Caco-2 (cell line): ENCODE measurements around the gene RAD23A. TPM values are rescaled to one million over a fixed set of nuclear protein-coding genes. Genes with fewer than 3 reads are reported as not detected.

Experiments
- BruUV-seq: library from RNA; stranded (reverse); fragments of 400-500 nt; replicated peaks from 2 replicates; lab custom pipeline; 2021; lab: Mats Ljungman, UMichigan
- CTCF ChIA-PET: fragments of 300-600 bp; sonication (Branson Sonifier 250); formaldehyde crosslinking; loops from one replicate; lab custom pipeline; 2022; ENCODE audit warnings: antibody characterized with exemption; lab: Charles Lee
- POLR2A ChIA-PET: fragments of 300-600 bp; sonication (Branson Sonifier 250); formaldehyde crosslinking; loops from one replicate; lab custom pipeline; 2022; ENCODE audit warnings: antibody characterized with exemption; lab: Charles Lee
- DNase-seq, 2 experiments: peaks; one replicate each; pipeline versions ENCODE4 v3.0.0 to v3.0.0-alpha.2; 2020 to 2022
- H3K27me3 ChIP-seq: replicated peaks from 2 replicates; pipeline ENCODE4 v1.6.0; 2011; ENCODE audit warnings: low read length; ENCODE audit not compliant: control insufficient read depth, insufficient read depth
- H3K36me3 ChIP-seq: 2 replicates; pipeline ENCODE4 v1.5.1; 2011; ENCODE audit warnings: low read length; ENCODE audit not compliant: control insufficient read depth, insufficient read depth
- H3K4me1 ChIP-seq: fragments of 250-450 bp; sonication (Bioruptor Pico); 2 replicates; pipeline ENCODE4 v1.5.1; 2020; ENCODE audit warnings: mild to moderate bottlenecking
- H3K4me3 ChIP-seq: 2 replicates; pipeline ENCODE4 v1.5.1; 2011; ENCODE audit warnings: low read depth, mild to moderate bottlenecking, control low read depth, low read length
- H3K9me3 ChIP-seq: fragments of 250-450 bp; sonication (Bioruptor Pico); 2 replicates; pipeline ENCODE4 v1.5.1; 2020; ENCODE audit warnings: mild to moderate bottlenecking, moderate library complexity
- H3K27ac Mint-ChIP-seq: one replicate; pipeline ENCODE4 v1.8.0; 2022; ENCODE audit warnings: mixed read lengths; ENCODE audit not compliant: unreplicated experiment
- H3K27me3 Mint-ChIP-seq: one replicate; pipeline ENCODE4 v1.8.0; 2022; ENCODE audit warnings: mixed read lengths; ENCODE audit not compliant: insufficient read depth, unreplicated experiment
- H3K36me3 Mint-ChIP-seq: one replicate; pipeline ENCODE4 v1.8.0; 2022; ENCODE audit warnings: mild to moderate bottlenecking, mixed read lengths; ENCODE audit not compliant: insufficient read depth, unreplicated experiment
- H3K4me1 Mint-ChIP-seq: one replicate; pipeline ENCODE4 v1.8.0; 2022; ENCODE audit warnings: low read depth, mixed read lengths; ENCODE audit not compliant: unreplicated experiment
- H3K4me3 Mint-ChIP-seq: one replicate; pipeline ENCODE4 v1.8.0; 2022; ENCODE audit warnings: mild to moderate bottlenecking, moderate library complexity, mixed read lengths; ENCODE audit not compliant: unreplicated experiment
- H3K9me3 Mint-ChIP-seq: one replicate; pipeline ENCODE4 v1.8.0; 2022; ENCODE audit warnings: mixed read lengths; ENCODE audit not compliant: unreplicated experiment
- intact Hi-C: fragments of 100-400 bp; cut with micrococcal nuclease; formaldehyde crosslinking; loops from one replicate; pipeline ENCODE4 v1.10.0; 2022; ENCODE audit not compliant: unreplicated experiment
- total RNA-seq: library from RNA; stranded (reverse); gene quantifications from 2 replicates; pipeline ENCODE4 v1.2.3, GENCODE V29; 2022
- TF ChIP-seq, protein P1 (sequence below), 2 experiments: fragments of 200-600 bp in 1 of 2; IDR thresholded peaks; 1 replicate in 1 of 2; 2 replicates in 1 of 2; pipeline versions ENCODE4 v1.5.1 to v1.8.0; 2011 to 2022; ENCODE audit warnings: antibody characterized with exemption in 1 of 2, control low read depth in 1 of 2, inconsistent platforms in 1 of 2, low read depth in 1 of 2, low read length in 1 of 2, mild to moderate bottlenecking in 1 of 2, moderate library complexity in 1 of 2; ENCODE audit not compliant: insufficient read depth in 1 of 2, severe bottlenecking in 1 of 2, unreplicated experiment in 1 of 2

Gene RAD23A
- total RNA-seq, 1 experiment from 2014 or later, result 102 TPM

DNA sequence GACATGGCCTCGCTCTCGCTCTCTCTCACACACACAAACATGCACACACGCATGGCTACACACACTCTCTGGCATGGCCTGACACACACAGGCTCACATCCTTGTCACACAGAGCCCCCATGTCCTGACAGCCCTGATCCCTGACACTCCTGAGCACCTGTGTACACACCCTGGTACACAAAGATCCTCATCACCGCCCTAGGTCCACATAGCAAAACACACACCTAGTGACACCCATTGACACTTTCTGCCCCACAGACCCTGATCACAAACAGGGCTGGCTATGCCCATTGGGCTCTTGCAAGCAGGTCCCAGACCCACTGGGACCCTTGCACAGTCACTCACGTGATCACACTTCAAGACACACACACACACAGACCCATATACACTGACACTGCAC, 45.6 kb downstream of the RAD23A start:
- Histone ChIP-seq H3K36me3 (no peaks in the 10 kb centered on the region), H3K27me3 (peaks cover 2% of the 10 kb centered on the region; the same call in 1 of the 2 replicates), H3K9me3 (no peaks in the 10 kb centered on the region), H3K4me3 (no peak overlapping the region), H3K4me1 (no peaks in the 10 kb centered on the region)
- ChIA-PET CTCF (no interaction called here), POLR2A (no interaction called here)
- DNase-seq, result no peak
- no peaks in the 10 kb centered on the region for H3K9me3 Mint-ChIP-seq
- H3K27ac Mint-ChIP-seq, result no peak overlapping the region
- TF ChIP-seq, protein P1, sequence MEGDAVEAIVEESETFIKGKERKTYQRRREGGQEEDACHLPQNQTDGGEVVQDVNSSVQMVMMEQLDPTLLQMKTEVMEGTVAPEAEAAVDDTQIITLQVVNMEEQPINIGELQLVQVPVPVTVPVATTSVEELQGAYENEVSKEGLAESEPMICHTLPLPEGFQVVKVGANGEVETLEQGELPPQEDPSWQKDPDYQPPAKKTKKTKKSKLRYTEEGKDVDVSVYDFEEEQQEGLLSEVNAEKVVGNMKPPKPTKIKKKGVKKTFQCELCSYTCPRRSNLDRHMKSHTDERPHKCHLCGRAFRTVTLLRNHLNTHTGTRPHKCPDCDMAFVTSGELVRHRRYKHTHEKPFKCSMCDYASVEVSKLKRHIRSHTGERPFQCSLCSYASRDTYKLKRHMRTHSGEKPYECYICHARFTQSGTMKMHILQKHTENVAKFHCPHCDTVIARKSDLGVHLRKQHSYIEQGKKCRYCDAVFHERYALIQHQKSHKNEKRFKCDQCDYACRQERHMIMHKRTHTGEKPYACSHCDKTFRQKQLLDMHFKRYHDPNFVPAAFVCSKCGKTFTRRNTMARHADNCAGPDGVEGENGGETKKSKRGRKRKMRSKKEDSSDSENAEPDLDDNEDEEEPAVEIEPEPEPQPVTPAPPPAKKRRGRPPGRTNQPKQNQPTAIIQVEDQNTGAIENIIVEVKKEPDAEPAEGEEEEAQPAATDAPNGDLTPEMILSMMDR (IDR thresholded peaks at IDR 0.05; ENCODE audit: insufficient read depth in 1 of 2, low read depth in 1 of 2, low read length in 1 of 2, severe bottlenecking in 1 of 2, unreplicated experiment in 1 of 2), result no peak
- BruUV-seq, result no TSS peak
- no peak overlapping the region for H3K4me3 Mint-ChIP-seq
- peaks cover 15% of the 10 kb centered on the region for H3K27me3 Mint-ChIP-seq
- intact Hi-C loops, result no loop called here
- peaks cover 6% of the 10 kb centered on the region for H3K36me3 Mint-ChIP-seq
- H3K4me1 Mint-ChIP-seq, result no peaks in the 10 kb centered on the region

DNA sequence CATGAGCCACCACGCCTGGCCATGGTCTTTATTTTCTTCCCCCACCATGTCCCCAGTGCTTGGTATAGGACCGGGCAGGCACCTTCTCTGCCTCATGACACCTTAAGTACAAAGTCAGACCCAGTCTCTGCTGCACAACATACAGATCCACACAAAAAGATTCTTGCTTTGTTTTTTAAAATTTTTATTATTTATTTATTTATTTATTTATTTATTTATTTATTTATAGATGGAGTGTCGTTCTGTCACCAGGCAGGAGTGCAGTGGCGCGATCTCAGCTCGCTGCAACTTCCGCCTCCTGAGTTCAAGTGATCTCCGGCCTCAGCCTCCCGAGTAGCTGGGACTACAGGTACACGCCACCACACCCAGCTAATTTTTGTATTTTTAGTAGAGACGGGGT, 47.1 kb downstream of the RAD23A start:
- H3K27me3 ChIP-seq, result peaks cover 2% of the 10 kb centered on the region; the same call in 1 of the 2 replicates
- no peaks in the 10 kb centered on the region for H3K4me1 Mint-ChIP-seq
- no peaks in the 10 kb centered on the region for H3K4me1 ChIP-seq
- intact Hi-C loops, result no loop called here
- H3K9me3 Mint-ChIP-seq, result no peaks in the 10 kb centered on the region
- H3K36me3 Mint-ChIP-seq, result peaks cover 6% of the 10 kb centered on the region
- H3K27me3 Mint-ChIP-seq, result peaks cover 13% of the 10 kb centered on the region
- H3K4me3 Mint-ChIP-seq, result no peak overlapping the region
- H3K36me3 ChIP-seq, result no peaks in the 10 kb centered on the region
- H3K4me3 ChIP-seq, result no peak overlapping the region
- no peak overlapping the region for H3K27ac Mint-ChIP-seq
- TF ChIP-seq, protein P1 (IDR thresholded peaks at IDR 0.05; ENCODE audit: insufficient read depth in 1 of 2, low read depth in 1 of 2, low read length in 1 of 2, severe bottlenecking in 1 of 2, unreplicated experiment in 1 of 2), result no peak
- POLR2A ChIA-PET, result no interaction called here
- DNase-seq, result no peak
- H3K9me3 ChIP-seq, result no peaks in the 10 kb centered on the region
- BruUV-seq, result no TSS peak
- CTCF ChIA-PET, result interaction anchor here (0.6 kb wide), 2 partner anchors 67 to 91 kb away, joined by 3 read pairs; no protein-coding TSS in a partner anchor

DNA sequence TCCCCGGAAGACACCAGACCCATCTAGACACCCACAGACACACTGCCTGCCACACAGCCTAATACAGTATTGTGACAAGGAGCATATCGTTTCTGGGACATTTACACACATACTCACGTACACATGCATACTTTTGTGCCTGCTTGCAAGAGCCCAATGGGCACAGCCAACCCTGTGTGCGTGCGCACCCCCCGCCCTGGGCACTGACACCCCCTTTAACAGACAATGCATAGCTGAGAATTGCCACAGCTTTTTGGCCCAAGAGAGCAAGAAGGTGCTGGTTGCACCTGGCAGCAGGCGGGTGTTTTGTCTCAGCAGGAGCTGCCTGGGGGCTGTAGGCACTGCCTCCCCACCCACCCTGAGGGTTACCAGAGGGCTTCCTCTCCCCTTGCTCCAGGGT, 47.9 kb downstream of the RAD23A start:
- ChIA-PET POLR2A (no interaction called here), CTCF (interaction anchor here (0.7 to 1.9 kb wide), 2 partner anchors 14 to 16 kb away, joined by 4 to 5 read pairs; no protein-coding TSS in a partner anchor)
- Histone ChIP-seq H3K9me3 (no peaks in the 10 kb centered on the region), H3K36me3 (no peaks in the 10 kb centered on the region), H3K4me1 (no peaks in the 10 kb centered on the region), H3K27me3 (peaks cover 2% of the 10 kb centered on the region; the same call in 1 of the 2 replicates), H3K4me3 (no peak overlapping the region)
- Mint-ChIP-seq H3K27ac (no peak overlapping the region), H3K4me1 (no peaks in the 10 kb centered on the region), H3K9me3 (no peaks in the 10 kb centered on the region), H3K27me3 (peaks cover 17% of the 10 kb centered on the region), H3K36me3 (peaks cover 6% of the 10 kb centered on the region), H3K4me3 (no peak overlapping the region)
- no TSS peak for BruUV-seq
- intact Hi-C loops, result no loop called here
- no peak for DNase-seq
- TF ChIP-seq, protein P1 (IDR thresholded peaks at IDR 0.05; ENCODE audit: insufficient read depth in 1 of 2, low read depth in 1 of 2, low read length in 1 of 2, severe bottlenecking in 1 of 2, unreplicated experiment in 1 of 2), result no peak
